HG03565 (cell line): ENCODE data around the gene KRTAP4-5.
"Not testable (repeated sequence)": the region's sequence is repeated elsewhere in the genome, so short reads cannot be mapped to it uniquely, and the experiment has no call there.

ENCODE experiments used
- ATAC-seq: cut with Tn5 transposase; IDR thresholded peaks from one replicate; pipeline ENCODE4 v1.9.1; 2021; ENCODE audit warnings: mild to moderate bottlenecking, moderate library complexity; ENCODE audit not compliant: unreplicated experiment

KRTAP4-5 gene

GRCh38 chr17:41111151-41111885 lies 38.3 kb downstream of the KRTAP4-5 start:
- ATAC-seq: no peak

- not testable (repeated sequence) for ATAC-seq
Measured at GRCh38 chr17:41108728-41109386, 40.8 kb downstream of the KRTAP4-5 start.

GRCh38 chr17:41107941-41108450 lies 41.6 kb downstream of the KRTAP4-5 start:
- ATAC-seq: no peak

GRCh38 chr17:41105347-41105746 lies 44.3 kb downstream of the KRTAP4-5 start, which contains the start of gene KRTAP4-9:
KRTAP4-9 (plus strand) TSS chr17:41105389; CDS start chr17:41105389, 0 bp downstream.
- ATAC-seq: not testable (repeated sequence)

- ATAC-seq: not testable (repeated sequence)
Measured at GRCh38 chr17:41104386-41105038, 45.1 kb downstream of the KRTAP4-5 start.

GRCh38 chr17:41103896-41104295 lies 45.7 kb downstream of the KRTAP4-5 start:
- no peak for ATAC-seq

GRCh38 chr17:41101586-41102259 lies 47.9 kb downstream of the KRTAP4-5 start, which contains the start of gene KRTAP4-16:
KRTAP4-16 (minus strand) TSS chr17:41102209; CDS start chr17:41102209, 0 bp downstream.
- no peak for ATAC-seq

GRCh38 chr17:41099682-41100480 lies 49.7 kb downstream of the KRTAP4-5 start:
- ATAC-seq: not testable (repeated sequence)
